ENCODE measurements around the gene HMGXB3. TPM values are rescaled to one million over a fixed set of nuclear protein-coding genes. Genes with fewer than 3 reads are reported as not detected.
A peak's percentile ranks its signal among the peaks of the same experiment; 100 is the strongest.
"Not testable (repeated sequence)": the region's sequence is repeated elsewhere in the genome, so short reads cannot be mapped to it uniquely, and the experiment has no call there.

The HMGXB3 gene
- total RNA-seq, 1 donor from 2014 or later: 9.1 TPM

GRCh38 chr5:150017226-150018005 lies 16.9 kb downstream of the HMGXB3 start:
- DNase-seq (ENCODE audit: low spot score): no peak
- no peak for ATAC-seq

GRCh38 chr5:150020249-150020648 lies 19.7 kb downstream of the HMGXB3 start:
- no peak for ATAC-seq
- no peak for DNase-seq (ENCODE audit: low spot score)

GRCh38 chr5:150021491-150022157 lies 21.1 kb downstream of the HMGXB3 start:
- DNase-seq (ENCODE audit: low spot score) (no peak), ATAC-seq (no peak)

- no peak for DNase-seq (ENCODE audit: low spot score)
- no peak for ATAC-seq
Observed at GRCh38 chr5:150022158-150022531, 21.6 kb downstream of the HMGXB3 start.

- no peak for DNase-seq (ENCODE audit: low spot score)
- no peak for ATAC-seq
Observed at GRCh38 chr5:150022681-150023080, 22.1 kb downstream of the HMGXB3 start.

- DNase-seq (ENCODE audit: low spot score) (no peak), ATAC-seq (no peak)
Observed at GRCh38 chr5:150023136-150023535, 22.6 kb downstream of the HMGXB3 start.

- DNase-seq (ENCODE audit: low spot score) (no peak), ATAC-seq (no peak)
Observed at GRCh38 chr5:150024346-150024984, 23.9 kb downstream of the HMGXB3 start.

GRCh38 chr5:150026682-150027172 lies 26.2 kb downstream of the HMGXB3 start:
- ATAC-seq (no peak), DNase-seq (ENCODE audit: low spot score) (no peak)

GRCh38 chr5:150028047-150028446 lies 27.5 kb downstream of the HMGXB3 start:
- DNase-seq (ENCODE audit: low spot score); ATAC-seq: not testable (repeated sequence)

GRCh38 chr5:150033334-150033733 lies 32.8 kb downstream of the HMGXB3 start:
- DNase-seq (ENCODE audit: low spot score) (no peak), ATAC-seq (no peak)

- DNase-seq (ENCODE audit: low spot score): no peak
- no peak for ATAC-seq
Observed at GRCh38 chr5:150034662-150035061, 34.1 kb downstream of the HMGXB3 start.

GRCh38 chr5:150035139-150035895 lies 34.8 kb downstream of the HMGXB3 start:
- no peak for ATAC-seq

GRCh38 chr5:150036513-150036912 lies 36.0 kb downstream of the HMGXB3 start:
- DNase-seq (ENCODE audit: low spot score) (no peak), ATAC-seq (no peak)

More at GRCh38 chr5:150035139-150035895, 34.8 kb downstream of the HMGXB3 start:
- no peak for DNase-seq (ENCODE audit: low spot score)

GRCh38 chr5:150038547-150038946 lies 38.0 kb downstream of the HMGXB3 start:
- ATAC-seq (no peak), DNase-seq (ENCODE audit: low spot score) (no peak)

GRCh38 chr5:150042459-150042858 lies 41.9 kb downstream of the HMGXB3 start:
- ATAC-seq (no peak), DNase-seq (ENCODE audit: low spot score) (no peak)

- DNase-seq (ENCODE audit: low spot score) (no peak), ATAC-seq (no peak)
Observed at GRCh38 chr5:150043657-150044328, 43.3 kb downstream of the HMGXB3 start.

- ATAC-seq: no peak
- DNase-seq (ENCODE audit: low spot score): no peak
Observed at GRCh38 chr5:150044329-150044681, 43.8 kb downstream of the HMGXB3 start.

GRCh38 chr5:150044712-150045111 lies 44.2 kb downstream of the HMGXB3 start:
- no peak for DNase-seq (ENCODE audit: low spot score)
- ATAC-seq: no peak

GRCh38 chr5:150045549-150045948 lies 45.0 kb downstream of the HMGXB3 start:
- ATAC-seq (no peak), DNase-seq (ENCODE audit: low spot score) (peak; percentile 22)

GRCh38 chr5:150046031-150046430 lies 45.5 kb downstream of the HMGXB3 start:
- no peak for ATAC-seq

More at GRCh38 chr5:150046031-150046430, 45.5 kb downstream of the HMGXB3 start:
- DNase-seq (ENCODE audit: low spot score): no peak
